IPS-NIHi11 (cell line): ENCODE measurements around the gene TSTD2.
"Not testable (repeated sequence)": the region's sequence is repeated elsewhere in the genome, so short reads cannot be mapped to it uniquely, and the experiment has no call there.

Source experiments
- DNase-seq: peaks from one replicate; pipeline ENCODE4 v3.0.0; 2012; ENCODE audit warnings: mixed read lengths, low spot score

The TSTD2 gene

DNA sequence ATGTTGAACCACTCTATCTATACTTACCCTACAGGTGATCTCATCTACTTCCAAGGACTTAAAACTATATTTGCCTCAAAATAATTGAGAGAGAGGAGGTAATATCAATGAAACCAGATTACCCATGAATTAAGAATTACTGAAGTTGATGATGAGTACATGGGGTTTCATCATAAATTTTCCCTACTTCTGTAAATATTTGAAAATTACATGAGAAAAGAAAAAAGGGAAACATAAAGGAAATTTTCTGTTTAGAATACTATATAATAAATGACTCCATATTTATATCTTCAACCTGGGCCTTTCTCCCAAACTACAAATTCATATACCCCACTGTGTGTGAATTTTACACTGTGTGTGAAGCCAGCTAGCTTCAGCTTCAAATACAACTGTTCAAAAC is 2.6 kb downstream of the TSTD2 start:
- no peak for DNase-seq

DNA sequence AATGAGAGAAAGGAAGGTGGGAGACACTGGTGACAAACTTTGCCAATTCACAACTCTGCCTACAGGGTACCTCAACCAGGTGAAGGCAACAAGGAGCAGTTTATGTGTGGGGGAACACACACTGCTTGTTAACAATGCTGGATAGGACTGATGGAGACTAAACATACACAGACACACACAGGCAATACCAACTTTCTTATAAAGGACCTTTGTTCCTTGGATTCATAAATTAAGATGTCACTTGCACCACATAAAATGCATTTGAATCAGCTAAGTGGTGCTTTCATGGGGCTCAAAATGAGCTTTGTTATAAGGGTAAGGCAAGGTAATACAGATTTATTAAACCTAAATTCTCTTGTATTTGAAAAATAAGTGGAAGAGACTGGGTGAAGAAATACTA is 4.0 kb downstream of the TSTD2 start:
- DNase-seq, result no peak

DNA sequence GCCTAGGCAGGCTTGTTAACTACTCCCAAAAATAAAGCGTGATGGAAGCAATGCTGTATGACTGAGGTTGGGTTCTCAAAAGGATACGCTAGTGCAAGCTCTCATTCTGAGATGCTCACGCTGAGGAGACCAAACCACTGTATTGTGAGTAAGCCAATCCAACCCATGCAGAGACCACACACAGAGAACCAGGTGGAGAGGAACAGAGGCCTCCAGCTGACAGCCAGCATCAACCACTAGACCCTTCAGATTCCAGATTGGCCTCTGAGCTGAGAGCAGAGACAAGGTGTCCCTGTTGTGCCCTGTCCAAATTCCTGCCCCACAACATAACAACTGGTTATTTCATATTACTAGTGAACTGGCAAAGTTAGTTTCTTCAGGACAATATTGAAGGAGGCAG is 4.5 kb downstream of the TSTD2 start:
- no peak for DNase-seq

DNA sequence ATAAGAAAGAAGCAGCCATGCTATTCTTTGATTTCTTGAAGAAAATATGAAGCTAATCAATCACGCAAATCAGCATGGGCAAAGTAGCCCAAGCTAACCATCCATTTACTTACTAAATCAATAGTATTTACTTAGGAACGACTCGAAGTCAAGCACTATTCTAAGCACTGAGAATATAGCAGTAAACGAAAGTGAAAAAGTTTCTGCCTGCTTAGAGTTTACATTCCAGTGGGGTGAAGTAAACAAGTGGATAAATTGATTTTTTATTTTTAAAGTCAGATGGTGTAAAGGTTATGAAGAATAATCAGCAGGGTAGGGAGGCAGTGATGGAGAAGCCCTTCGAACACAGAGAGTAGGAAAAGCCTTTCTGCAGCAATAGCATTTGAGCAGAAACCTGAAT is 5.5 kb downstream of the TSTD2 start:
- no peak for DNase-seq

DNA sequence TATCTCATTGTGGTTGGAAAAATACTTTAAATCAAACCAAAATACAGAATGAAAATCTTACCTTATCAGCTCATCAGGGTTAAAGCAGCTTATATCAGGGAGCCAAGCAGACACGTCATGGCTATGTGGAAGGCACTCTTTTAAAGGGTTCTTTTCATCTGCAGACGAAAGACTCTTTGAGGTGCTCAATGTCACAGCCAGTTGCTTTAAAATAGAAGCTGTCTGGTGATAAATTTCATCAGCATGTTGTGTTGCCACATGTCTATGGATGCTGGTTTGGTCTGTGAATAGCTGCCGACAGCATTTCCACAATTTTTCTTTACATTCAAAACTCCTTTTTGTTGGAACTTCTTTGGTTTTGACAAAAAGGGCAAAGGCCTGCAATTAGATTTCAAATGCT is 7.5 kb downstream of the TSTD2 start:
- DNase-seq, result no peak

DNA sequence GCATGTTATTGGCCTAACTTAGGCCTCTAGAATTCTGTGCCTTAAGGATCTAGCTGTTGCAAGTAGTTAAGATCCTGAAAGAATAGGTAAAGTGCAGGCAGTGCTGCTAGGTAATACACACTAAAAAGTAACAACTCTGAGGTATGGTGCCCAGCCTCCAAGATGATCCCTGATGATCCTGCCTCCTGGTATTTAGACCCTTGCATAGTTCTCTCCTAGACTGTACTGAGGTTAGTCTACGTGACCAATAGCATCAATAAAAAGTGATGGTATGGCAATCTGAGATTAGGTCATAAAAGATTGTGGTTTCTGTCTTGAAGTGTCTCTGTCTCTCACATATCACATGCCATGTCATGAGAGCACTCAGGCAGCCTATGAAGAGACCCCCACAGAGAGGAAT is 9.2 kb downstream of the TSTD2 start:
- DNase-seq, result no peak

DNA sequence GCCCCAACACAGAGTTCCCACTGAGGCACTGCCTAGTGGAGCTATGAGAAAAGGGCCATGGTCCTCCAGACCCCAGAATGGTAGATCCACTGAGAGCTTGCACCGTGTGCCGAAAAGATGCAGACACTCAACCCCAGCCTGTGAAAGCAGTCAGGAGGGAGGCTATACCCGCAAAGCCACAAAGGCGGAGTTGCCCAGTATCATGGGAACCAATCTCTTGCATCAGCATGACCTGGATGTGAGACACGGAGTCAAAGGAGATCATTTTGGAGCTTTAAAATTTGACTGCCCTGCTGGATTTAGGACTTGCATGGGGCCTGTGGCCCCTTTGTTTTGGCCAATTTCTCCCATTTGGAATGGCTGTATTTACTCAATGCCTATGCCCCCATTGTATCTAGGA is 10.7 kb downstream of the TSTD2 start:
- DNase-seq, result not testable (repeated sequence)

DNA sequence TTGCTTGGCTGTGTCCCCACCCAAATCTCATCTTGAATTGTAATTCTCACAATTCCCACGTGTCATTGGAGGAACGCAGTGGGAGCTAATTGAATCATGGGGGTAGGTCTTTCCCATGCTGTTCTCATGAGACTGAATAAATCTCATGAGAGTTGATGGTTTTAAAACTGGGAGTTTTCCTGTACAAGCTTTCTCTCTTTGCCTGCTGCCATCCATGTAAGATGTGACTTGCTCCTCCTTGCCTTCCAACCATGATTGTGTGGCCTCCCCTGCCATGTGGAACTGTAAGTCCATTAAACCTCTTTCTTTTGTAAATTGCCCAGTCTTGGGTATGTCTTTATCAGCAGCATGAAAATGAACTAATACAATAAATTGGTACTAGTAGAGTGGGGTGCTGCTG is 13.1 kb downstream of the TSTD2 start:
- not testable (repeated sequence) for DNase-seq

DNA sequence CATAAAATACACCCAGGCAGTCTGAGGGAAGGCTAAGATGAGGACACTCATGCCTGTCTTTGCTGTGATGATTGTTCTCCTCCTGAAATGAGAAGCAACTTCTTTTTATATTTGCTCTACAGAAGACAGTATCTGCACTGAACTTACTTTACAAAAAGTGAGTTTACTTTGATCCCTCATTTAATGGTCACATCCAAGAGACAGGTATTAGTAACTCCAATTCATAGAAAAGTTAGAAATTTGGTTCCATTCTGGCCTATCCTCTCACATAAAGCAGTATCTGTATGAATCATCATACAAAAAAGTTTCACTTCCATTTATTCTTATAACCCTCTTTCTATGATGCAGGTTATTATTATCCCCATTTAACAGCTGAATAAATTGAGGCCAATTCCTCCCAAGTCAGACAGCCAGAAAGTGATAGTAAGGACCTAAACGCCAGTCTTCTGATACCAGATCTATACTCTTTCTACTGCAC is 15.2 kb downstream of the TSTD2 start:
- no peak for DNase-seq

DNA sequence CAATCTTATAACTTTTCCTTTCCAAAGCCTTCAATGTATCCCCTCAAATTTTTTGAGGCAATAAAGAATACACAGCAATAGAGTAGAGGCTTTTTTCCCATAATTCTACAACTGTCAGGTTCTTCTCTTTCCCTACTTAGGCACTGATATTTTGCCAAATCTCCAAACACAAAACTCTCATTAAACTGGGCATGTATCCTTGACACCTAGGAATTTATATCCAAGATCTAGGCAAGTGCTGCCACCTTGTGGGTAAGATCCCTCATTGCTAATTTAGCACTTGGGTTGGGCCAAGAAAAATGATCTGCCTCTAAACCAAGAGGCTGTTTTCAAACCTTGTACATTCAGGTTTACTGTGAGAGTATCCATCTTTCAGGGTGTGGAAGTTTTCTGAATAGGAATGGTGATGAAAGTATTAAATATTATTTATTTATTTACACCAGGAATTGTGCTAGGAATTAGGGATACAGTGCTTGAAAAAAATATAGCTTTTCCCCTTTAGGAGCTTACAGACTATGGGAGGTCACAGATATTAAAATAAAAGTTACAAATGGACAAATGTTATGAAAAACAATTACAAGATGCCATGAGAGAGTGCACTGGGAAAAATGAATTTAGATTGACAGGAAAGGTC is 17.6 kb downstream of the TSTD2 start:
- DNase-seq, result peak; percentile 71

DNA sequence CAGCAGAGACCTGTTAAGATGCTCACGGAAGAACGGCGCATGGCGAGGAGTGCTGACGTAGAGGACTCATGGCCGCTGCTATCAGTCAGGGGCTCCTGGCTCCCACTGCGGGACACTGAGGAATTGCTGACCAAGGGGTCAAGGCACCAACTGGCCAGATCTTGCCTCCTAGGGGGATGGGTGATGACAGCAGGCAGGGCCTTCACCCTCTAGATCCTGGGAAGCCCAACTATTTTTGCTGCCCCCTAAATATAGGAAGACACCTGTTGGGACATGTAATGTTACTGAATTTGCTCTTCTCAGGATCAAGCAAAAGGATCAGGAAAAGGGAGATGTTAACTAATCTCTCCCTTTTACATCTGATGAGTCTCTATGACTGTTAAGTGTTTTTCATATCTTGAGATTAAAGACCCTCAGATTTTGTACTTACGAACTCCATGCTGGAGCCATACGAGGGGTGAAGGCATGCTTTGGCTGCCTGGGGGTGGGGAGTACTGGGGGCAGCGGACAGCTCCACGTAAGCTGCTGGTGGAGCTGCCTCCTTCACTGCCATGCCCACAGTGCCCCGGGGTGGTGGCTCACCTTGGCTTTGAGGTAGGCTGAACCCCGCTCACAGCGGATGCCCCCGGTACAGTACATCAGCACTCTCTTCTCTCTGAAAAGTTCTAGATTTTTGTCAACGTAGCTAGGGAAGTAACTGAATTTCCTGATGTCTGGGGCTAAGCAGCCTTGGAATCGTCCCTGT is 28.1 kb downstream of the TSTD2 start:
- DNase-seq, result no peak

DNA sequence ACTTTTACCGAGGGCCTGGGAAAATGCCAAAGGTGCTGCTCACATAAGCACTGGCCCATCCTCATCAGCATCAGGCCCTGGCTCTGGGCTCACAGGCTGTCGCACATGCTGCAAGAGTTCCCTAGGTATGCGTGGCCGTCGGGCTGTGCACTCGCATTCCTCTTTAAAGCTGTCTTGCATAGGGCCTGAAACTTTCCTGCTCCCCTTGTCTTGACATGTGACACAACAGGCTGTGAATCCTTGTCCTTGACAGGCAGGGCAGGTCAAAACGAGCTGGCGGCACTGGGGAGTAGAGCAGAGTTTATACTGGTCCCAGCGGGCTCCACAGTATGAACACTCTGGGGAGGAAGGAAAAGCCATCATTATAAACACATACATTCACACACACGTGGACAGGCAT is 30.7 kb downstream of the TSTD2 start:
- DNase-seq, result no peak

DNA sequence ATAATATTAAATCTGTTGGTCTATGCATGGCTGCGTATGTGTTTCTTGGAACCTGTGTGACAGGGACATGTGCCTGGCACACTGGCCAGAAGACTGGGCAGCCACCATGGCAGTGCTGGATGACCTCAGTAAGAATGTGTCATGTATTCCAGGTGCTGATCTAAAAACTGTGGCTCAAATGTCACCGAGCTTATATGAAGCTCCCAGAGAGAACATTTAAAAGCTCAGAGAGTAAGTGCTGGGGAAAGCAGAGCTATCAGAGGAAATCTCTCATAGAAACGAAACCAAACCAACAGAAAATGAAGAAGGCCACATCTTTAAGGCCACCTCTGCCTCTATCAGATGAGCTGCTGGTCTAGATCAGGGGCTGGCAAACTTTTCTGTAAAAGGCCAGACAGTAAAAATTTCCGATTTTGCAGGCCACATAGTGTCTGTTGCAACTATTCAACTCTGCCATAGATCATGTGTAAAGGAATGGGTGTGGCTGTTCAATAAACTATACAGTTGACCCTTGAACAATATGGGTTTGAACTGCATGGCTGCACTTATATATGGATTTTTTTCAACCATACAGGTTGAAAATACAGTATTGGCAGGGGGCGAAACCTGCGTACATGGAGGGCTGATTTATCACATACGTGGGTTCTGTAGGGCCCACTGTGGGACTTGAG is 31.8 kb downstream of the TSTD2 start:
- DNase-seq, result no peak

DNA sequence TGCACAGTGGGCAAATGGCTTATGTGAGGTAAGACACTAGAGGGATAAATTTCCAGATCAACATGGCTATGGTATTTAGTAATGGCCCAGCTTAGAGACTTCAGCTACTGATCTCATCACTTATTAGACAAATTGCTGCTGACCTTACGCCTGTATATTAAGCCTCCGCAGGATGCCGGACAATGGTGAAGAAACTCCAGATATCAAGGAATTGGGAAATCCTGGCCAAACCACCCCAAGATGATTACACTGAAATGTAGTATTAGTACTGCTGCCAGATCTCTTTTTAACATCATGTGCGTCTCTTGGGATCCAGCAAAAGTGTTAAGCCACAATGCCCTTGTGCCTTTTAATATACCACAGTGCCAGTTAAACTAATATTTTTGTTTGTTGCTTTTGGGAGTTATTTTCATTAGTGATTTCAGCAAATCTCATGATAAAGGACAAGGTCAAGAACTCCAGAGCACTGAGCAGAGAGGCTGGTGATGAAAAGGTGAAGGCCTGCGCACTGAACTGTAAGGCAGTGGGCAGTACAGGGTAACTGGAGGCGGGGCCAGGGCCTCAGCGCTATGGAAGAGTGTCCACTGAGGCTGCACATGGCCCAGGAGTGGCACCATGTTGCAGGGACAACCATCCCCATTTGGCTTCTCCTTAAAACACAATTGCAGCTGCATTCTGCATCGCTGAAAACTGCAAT is 32.5 kb downstream of the TSTD2 start:
- DNase-seq, result no peak

DNA sequence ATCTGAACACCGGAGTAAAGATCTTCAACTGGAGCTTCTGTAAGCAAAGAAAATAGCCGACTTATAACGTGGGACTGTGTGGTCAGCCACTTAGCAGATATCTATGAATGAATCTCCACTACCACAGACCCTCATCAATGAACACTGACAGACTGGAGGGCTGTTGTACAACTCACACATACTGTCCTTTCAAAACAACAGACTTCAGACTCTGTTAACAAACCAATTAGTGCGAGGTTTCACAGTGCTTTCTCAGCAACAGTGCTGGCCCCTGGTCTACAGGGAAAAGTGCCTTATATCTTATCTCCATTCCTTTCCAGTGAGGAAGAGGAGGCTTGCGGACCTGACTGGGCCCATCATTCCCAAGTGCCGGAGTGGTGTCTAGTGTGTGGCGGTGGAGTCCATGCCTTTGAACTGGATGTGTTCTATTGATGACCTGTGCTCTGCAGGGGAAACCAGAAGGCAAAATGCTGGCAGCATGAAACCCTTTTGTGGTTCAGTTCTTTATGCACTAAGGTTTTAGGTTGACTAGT is 33.8 kb downstream of the TSTD2 start:
- no peak for DNase-seq

DNA sequence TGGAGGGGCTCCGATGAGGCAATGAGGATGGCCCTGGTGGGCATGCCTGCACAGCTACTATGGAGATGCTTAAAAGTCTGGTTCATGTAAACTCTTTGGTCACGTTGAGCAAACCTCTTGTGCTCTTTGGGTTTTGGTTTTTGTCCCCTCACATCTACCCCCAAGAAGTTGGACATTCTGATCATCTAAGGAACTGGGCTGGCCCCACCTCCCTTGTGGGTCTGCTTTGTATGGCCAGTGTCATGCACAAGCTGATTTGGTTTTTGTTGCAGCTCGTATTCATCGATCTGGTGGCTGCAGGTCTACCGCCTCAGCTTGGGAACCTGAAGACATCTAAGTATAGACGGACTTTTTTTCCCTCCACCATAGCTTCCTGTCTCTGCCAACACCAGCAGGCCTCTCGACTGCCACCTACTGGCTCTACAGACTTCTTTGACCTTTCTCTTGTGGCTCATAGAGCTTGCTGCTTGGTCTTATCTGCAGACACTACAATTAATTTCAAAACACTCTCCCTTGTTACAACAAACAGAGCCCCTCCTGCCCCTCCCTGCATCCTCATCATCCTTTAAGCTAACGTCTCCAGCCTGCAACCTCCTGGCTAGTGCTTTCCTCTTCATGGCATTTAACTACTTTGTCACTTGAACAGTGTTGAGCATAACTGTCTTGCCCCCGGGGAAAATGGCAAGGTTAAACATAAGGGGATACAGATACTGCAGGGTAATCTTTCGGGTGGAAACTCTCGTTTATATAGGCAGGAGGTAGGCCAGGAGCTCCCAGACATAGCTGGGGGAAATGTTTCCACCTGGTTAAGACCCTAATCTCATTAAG is 34.5 kb downstream of the TSTD2 start:
- peak; percentile 75 for DNase-seq

DNA sequence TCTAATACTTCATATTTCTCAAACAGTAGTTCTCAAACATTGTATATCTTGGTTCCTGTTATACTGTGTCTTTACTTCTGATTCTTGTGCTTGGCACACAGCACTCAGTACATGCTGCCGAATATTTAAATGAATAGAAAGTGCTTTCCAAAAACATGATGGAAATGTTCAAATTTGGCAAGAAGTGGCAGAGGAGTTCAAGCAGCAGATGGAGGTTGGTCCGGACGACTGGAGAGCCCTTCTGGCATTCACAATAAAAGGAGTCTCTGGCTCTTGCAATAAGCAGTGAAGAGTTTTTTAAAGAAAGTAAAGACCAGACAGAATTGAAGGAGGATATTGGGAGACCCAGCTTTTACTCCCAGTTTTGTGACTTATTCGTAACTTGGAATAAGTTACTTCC is 36.3 kb downstream of the TSTD2 start:
- no peak for DNase-seq

DNA sequence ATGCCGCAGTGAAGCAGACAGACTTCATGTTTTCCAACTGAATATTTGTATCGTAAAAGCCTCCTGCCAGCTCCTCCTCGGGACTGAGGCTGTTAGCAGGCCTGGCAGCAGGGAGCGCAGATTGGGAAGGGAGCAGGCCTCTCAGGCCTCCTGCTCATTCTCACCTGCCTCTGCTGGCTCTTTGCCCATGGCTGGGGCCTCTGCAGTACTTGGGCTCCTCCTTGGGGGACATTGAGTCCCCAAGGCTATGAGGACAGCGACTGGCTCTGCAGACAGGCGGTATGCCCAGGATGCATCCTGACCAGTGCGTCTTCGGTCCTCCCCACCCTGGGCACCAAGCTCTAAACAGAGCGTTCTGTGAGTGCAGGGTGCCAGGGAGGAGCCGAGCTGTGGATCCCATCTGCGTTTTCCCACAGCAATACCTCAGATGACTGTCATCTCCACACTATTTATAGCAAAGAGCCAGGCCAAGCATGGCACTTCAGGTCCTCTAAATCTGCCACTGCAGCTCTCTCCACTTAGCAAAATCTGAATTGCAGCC is 38.7 kb downstream of the TSTD2 start:
- DNase-seq, result no peak

DNA sequence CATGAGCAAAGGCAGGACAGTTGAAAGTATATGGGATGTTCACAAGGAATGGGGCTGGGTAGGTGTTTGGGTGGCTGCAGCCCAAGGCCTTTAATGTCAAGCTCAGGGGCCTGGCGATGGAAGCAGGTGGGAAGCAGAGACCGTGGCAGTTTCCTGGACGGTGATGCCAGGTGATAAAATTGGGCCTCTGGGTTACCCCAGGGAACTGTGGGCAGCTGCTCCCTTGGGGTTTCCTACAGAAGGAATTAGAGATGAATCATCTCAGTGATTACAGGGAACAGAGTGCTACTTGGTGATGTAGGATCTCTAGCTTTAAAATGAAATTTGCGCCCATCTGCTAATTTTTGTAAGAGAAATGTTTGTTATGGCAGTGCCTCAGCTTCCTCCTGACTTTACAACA is 39.2 kb downstream of the TSTD2 start:
- no peak for DNase-seq

DNA sequence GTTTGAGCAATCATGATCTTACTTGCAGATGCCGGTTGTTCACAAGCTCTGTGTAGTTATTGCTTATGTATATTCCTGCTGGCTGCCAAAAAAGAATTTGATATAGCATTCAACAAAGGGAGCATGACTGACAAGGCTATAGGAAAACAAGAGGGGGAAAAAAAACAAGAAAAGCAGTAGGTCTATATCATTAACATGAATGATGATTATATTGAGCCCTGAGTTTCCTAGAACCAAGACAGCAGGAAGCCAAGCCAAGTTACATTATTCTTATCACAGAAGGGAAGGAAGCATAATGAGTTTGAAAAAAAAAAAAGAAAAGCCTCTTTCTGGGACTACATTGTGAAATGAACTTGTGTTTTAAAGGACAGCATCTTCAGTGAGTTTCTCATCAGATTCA is 41.0 kb downstream of the TSTD2 start:
- DNase-seq, result no peak

DNA sequence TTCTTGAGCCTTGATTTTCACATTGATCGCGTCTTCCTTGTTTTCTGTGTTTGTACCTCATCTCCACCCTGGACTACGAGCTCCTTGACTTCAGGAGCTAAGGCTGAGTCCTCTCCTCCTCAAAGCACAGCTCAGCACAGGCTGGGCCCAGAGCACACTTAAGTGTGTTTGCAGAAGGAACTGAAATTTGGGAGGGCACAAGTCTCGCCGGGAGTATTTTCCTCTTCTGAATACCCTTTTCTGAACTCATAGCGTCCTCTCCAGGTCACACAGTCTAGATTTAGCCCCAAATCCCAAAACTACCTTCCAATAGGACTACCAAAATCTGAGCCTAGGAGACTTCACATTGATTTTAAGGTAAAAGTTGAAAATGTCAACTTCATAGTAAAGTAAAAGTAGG is 41.6 kb downstream of the TSTD2 start:
- DNase-seq, result no peak
